ENCODE data around the gene GPANK1. TPM values are rescaled to one million over a fixed set of nuclear protein-coding genes. Genes with fewer than 3 reads are reported as not detected.
A peak's percentile ranks its signal among the peaks of the same experiment; 100 is the strongest.
"Not testable (repeated sequence)": the region's sequence is repeated elsewhere in the genome, so short reads cannot be mapped to it uniquely, and the experiment has no call there.

GPANK1 gene
- 10 to 100 TPM; 10.9 to 16.5 TPM for total RNA-seq
- polyA plus RNA-seq, result 10 to 100 TPM; 15.9 to 22.8 TPM
- long read RNA-seq, donor 1, transcript GPANK1-203 (3 exons, 1,910 nt), result major isoform, 11 of 33 reads
- long read RNA-seq, donor 1, partial matches to known transcripts, result 14 of 33 reads
- long read RNA-seq, donor 1, other reads (novel, unspliced or antisense), result 6 of 33 reads
- long read RNA-seq, donor 2, partial matches to known transcripts, result 1 of 6 reads
- long read RNA-seq, donor 2, other reads (novel, unspliced or antisense), result 2 of 6 reads

DNA sequence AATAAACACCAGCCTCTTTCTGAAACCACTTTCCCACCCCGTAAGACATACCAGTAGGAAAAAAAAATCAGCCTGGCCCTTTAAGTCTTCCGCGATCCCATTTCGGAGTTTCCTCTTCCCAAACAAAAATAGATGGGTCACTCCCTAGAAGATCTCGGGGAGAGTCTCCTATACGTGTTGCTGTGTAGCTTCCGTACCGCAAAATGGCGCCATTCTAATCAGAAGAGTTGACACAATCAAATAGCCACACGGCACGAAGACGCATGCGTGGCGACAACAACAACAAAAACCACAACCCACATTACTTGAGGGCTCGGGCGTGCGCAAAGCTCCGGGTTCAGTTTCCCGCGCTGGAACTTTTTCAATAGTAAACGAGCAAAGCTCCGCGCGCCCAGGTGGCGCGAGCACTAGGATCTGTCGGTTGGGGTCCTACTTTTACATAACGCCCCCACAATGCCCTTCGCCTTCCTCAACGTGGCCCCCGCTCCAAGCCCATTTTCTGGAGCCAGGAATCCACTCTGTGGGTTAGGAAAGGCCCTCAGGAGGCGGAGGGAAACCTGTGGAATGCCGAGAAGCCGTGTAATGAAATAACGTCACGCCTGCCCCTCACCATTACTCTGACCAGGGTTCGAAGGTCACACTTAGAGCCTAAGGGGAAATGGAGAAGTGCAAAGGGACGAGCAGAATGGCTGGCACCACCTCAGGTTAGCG lies at the start of gene GPANK1:
GPANK1 (minus strand) TSS at position 208 of the 711 bp plus-strand sequence. CDS start 519 bp downstream, outside the sequence.
- peaks cover 0 to 11% of the 10 kb centered on the region in 2 donors for H3K36me3 ChIP-seq (ENCODE audit: control insufficient read depth in 1 of 2, insufficient read depth in 2 of 2, low read length in 1 of 2)
- intact Hi-C loops (cut with DNase I), result loop anchor here in 1 of 2 donors (1.0 to 5.0 kb wide), 3 partner anchors 13 to 127 kb away; partner anchors contain the start of genes BAG6 and PRRC2A

DNA sequence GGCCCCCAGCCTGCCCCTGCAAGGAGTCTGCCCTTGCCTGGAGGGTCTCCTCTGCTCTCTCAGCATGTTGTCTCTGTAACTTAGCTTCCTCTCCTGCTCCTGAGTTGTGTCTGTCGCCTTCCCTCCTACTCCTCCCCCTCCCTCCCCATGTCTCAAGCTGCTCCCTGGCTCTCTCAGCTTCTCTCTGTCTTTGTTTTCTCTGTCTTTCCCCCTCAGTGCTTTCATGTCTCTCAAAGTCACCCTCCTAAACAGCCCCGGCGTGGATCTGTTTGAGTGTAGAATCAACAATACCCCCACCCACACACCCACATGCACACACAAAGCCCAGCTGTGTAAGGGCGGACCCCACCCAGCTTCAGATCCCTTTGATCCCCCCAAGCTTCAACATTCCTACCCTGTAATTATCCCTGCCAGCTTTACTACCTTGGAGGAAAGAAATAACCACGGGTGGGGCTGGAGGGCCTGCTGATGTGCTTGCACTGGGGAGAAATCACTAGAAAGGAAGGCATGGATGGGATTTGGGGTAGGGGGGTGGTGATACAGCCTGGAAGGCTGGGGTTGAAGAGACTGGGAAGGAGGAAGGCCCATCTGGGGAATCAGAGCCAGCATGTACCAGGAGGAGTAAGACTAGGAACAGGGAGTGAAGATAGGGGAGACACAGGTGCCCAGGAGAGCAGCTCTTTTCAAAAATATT lies 49.3 kb upstream of the GPANK1 start:
- Histone ChIP-seq H3K4me1 (ENCODE audit: control insufficient read depth in 1 of 2, insufficient read depth in 2 of 2, low read length in 2 of 2) (no peaks in the 10 kb centered on the region), H3K27ac (ENCODE audit: low read depth in 1 of 2, low read length in 2 of 2) (no peak overlapping the region), H3K4me3 (ENCODE audit: low read length in 2 of 2) (no peak overlapping the region), H3K9me3 (ENCODE audit: control insufficient read depth, low read length) (no peaks in the 10 kb centered on the region), H3K27me3 (ENCODE audit: control insufficient read depth in 1 of 2, insufficient read depth in 2 of 2, low read length in 1 of 2) (no peaks in the 10 kb centered on the region), H3K36me3 (ENCODE audit: control insufficient read depth in 1 of 2, insufficient read depth in 2 of 2, low read length in 1 of 2) (no peaks in the 10 kb centered on the region)
- ATAC-seq (ENCODE audit: low FRiP score) (no peak), DNase-seq (no peak)
- WGBS, 2 donors, result 50 to 60% methylated on average over 5 of the region's 5 CpGs
- intact Hi-C loops (cut with DNase I), result no loop called here

More for the DNA sequence above, at the start of gene GPANK1:
- WGBS, 2 donors, result 0% methylated on average over 39 of the region's 39 CpGs
- ATAC-seq (ENCODE audit: low FRiP score) (peak; percentile 87), DNase-seq (peak; percentile 94 to 95)
- H3K4me1 ChIP-seq (ENCODE audit: control insufficient read depth in 1 of 2, insufficient read depth in 2 of 2, low read length in 2 of 2), result no peaks in the 10 kb centered on the region
- peak within 1 kb of the TSS; percentile 46 to 49 for H3K4me3 ChIP-seq (ENCODE audit: low read length in 2 of 2)
- no peaks in the 10 kb centered on the region for H3K27me3 ChIP-seq (ENCODE audit: control insufficient read depth in 1 of 2, insufficient read depth in 2 of 2, low read length in 1 of 2)
- H3K27ac ChIP-seq (ENCODE audit: low read depth in 1 of 2, low read length in 2 of 2), result peak within 1 kb of the TSS; percentile 49 to 86
- H3K9me3 ChIP-seq (ENCODE audit: control insufficient read depth, low read length), result no peaks in the 10 kb centered on the region

DNA sequence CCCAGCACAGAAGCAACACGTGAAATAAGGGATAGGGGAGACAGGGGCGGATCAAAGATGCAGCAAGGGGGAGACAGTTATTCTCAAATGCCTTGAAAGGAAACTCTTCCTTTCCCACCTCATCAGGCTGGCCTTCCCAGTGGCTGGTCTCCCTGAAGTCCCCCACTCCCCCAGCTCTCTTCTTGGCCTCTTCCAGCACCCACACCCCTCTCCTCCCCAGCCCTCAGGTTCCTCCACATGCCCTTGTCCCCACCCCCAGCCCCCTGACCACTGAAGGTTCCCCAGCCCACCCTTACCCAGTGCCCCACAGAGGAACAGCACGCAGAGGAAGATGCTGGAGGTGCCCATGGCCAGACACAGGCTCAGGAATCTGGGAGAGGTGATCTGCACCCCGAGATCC lies 48.7 kb upstream of the GPANK1 start:
- no peak overlapping the region for H3K4me3 ChIP-seq (ENCODE audit: low read length in 2 of 2)
- DNase-seq, result no peak
- no peaks in the 10 kb centered on the region for H3K4me1 ChIP-seq (ENCODE audit: control insufficient read depth in 1 of 2, insufficient read depth in 2 of 2, low read length in 2 of 2)
- no peaks in the 10 kb centered on the region for H3K9me3 ChIP-seq (ENCODE audit: control insufficient read depth, low read length)
- H3K27me3 ChIP-seq (ENCODE audit: control insufficient read depth in 1 of 2, insufficient read depth in 2 of 2, low read length in 1 of 2), result no peaks in the 10 kb centered on the region
- 66 to 73% methylated on average over 4 of the region's 4 CpGs for WGBS, 2 donors
- ATAC-seq (ENCODE audit: low FRiP score), result no peak
- no peak overlapping the region for H3K27ac ChIP-seq (ENCODE audit: low read depth in 1 of 2, low read length in 2 of 2)
- intact Hi-C loops (cut with DNase I), result no loop called here
- no peaks in the 10 kb centered on the region for H3K36me3 ChIP-seq (ENCODE audit: control insufficient read depth in 1 of 2, insufficient read depth in 2 of 2, low read length in 1 of 2)

DNA sequence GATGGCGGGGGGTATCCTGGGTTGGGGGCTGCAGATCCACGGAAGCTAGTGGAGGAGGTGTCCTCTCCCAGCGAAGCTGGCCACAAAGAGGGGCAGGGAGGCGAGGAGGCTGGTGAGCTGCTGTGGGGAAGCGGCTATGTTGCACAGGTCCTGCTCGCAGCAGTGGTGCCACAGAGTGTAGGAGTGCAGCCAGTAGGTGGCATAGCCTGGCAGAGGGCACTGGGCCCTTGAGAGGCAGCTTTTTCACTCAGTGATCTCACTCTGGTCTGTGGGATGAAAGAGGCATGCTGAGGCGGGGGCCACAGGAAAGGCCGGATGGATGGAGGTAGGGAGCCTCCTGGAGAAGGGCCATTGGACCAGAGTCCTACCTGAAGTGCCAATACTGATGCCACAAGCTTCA lies 47.5 kb upstream of the GPANK1 start:
- Histone ChIP-seq H3K4me3 (ENCODE audit: low read length in 2 of 2) (no peak overlapping the region), H3K4me1 (ENCODE audit: control insufficient read depth in 1 of 2, insufficient read depth in 2 of 2, low read length in 2 of 2) (no peaks in the 10 kb centered on the region), H3K36me3 (ENCODE audit: control insufficient read depth in 1 of 2, insufficient read depth in 2 of 2, low read length in 1 of 2) (no peaks in the 10 kb centered on the region), H3K27ac (ENCODE audit: low read depth in 1 of 2, low read length in 2 of 2) (no peak overlapping the region), H3K27me3 (ENCODE audit: control insufficient read depth in 1 of 2, insufficient read depth in 2 of 2, low read length in 1 of 2) (no peaks in the 10 kb centered on the region), H3K9me3 (ENCODE audit: control insufficient read depth, low read length) (no peaks in the 10 kb centered on the region)
- ATAC-seq (ENCODE audit: low FRiP score), result peak; percentile 43
- intact Hi-C loops (cut with DNase I), result no loop called here
- no peak for DNase-seq
- 61 to 80% methylated on average over 8 of the region's 8 CpGs for WGBS, 2 donors

DNA sequence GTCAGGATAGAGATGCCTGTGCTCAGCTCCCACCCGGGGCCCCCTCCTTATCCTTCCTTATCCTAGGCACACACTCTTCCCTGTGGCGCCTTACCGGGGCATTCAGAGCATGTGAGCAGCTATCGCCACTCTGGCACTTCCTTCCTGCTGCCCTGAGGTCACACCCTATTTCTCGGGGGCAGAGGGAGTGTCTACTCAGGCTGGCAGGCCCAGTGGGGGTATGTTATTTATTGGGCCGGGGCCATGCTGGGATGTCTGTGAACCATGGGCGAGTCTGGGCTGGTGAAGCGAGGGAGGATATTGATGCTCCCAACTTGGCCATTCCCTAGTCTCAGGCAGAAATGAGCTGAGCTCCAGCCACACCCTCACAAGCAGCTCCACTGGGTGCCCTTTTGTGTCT lies 46.4 kb upstream of the GPANK1 start:
- ATAC-seq (ENCODE audit: low FRiP score), result no peak
- H3K27me3 ChIP-seq (ENCODE audit: control insufficient read depth in 1 of 2, insufficient read depth in 2 of 2, low read length in 1 of 2), result no peaks in the 10 kb centered on the region
- WGBS, 2 donors, result 65 to 67% methylated on average over 8 of the region's 8 CpGs
- intact Hi-C loops (cut with DNase I), result no loop called here
- H3K36me3 ChIP-seq (ENCODE audit: control insufficient read depth in 1 of 2, insufficient read depth in 2 of 2, low read length in 1 of 2), result no peaks in the 10 kb centered on the region
- H3K4me1 ChIP-seq (ENCODE audit: control insufficient read depth in 1 of 2, insufficient read depth in 2 of 2, low read length in 2 of 2), result no peaks in the 10 kb centered on the region
- no peak overlapping the region for H3K4me3 ChIP-seq (ENCODE audit: low read length in 2 of 2)
- H3K9me3 ChIP-seq (ENCODE audit: control insufficient read depth, low read length), result no peaks in the 10 kb centered on the region
- DNase-seq, result no peak
- H3K27ac ChIP-seq (ENCODE audit: low read depth in 1 of 2, low read length in 2 of 2), result no peak overlapping the region

DNA sequence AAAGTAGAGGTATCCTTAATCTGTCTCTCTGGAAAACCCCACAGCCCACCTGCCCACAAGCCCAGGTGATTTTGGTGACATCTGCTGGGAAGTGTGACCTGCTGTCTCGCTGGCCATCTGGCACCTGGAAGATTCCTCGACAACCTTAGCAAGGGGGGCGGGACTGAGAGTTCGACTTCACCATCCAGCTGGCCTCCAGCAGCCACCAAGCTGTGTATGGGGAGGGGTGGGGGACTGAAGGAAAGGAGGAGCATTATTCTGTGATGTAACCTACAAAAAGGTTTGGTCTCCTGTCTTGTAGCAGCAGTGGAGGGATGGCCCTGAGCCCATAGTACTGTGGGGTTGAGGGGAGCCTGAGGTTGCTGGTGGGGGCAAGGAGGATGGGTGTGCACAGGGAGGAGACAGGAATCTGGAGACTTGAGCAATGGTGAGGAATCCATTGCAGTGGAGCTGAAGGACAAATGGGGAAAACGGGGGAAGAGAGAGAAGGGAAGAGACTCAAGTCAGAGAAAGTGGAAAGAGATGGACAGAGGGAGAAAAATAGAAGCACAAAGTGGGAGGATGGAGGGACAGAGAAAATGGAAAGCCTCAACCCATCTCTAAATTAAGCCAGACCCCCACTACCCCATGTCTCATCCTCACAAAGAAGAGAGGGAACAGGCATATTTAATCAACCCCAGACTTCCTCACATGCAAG lies 45.9 kb upstream of the GPANK1 start:
- 47 to 60% methylated on average over 5 of the region's 5 CpGs for WGBS, 2 donors
- ATAC-seq (ENCODE audit: low FRiP score) (no peak), DNase-seq (no peak)
- no peak overlapping the region for H3K4me3 ChIP-seq (ENCODE audit: low read length in 2 of 2)
- no peaks in the 10 kb centered on the region for H3K4me1 ChIP-seq (ENCODE audit: control insufficient read depth in 1 of 2, insufficient read depth in 2 of 2, low read length in 2 of 2)
- H3K27me3 ChIP-seq (ENCODE audit: control insufficient read depth in 1 of 2, insufficient read depth in 2 of 2, low read length in 1 of 2), result no peaks in the 10 kb centered on the region
- intact Hi-C loops (cut with DNase I), result no loop called here
- H3K27ac ChIP-seq (ENCODE audit: low read depth in 1 of 2, low read length in 2 of 2), result no peak overlapping the region
- H3K36me3 ChIP-seq (ENCODE audit: control insufficient read depth in 1 of 2, insufficient read depth in 2 of 2, low read length in 1 of 2), result no peaks in the 10 kb centered on the region
- no peaks in the 10 kb centered on the region for H3K9me3 ChIP-seq (ENCODE audit: control insufficient read depth, low read length)

DNA sequence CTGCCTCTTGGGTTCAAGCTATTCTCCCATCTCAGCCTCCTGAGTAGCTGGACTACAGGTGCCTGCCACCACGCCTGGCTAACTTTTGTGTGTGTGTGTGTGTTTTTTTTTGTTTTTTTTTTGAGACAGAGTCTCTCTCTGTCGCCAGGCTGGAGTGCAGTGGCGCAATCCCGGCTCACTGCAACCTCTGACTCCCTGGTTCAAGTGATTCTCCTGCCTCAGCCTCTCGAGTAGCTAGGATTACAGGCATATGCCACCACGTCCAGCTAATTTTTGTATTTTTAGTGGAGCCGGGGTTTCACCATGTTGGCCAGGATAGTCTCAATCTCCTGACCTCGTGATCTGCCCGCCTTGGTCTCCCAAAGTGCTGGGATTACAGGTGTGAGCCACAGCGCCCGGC lies 44.4 kb upstream of the GPANK1 start:
- intact Hi-C loops (cut with DNase I); H3K9me3 ChIP-seq (ENCODE audit: control insufficient read depth, low read length); H3K36me3 ChIP-seq (ENCODE audit: control insufficient read depth in 1 of 2, insufficient read depth in 2 of 2, low read length in 1 of 2); H3K4me1 ChIP-seq (ENCODE audit: control insufficient read depth in 1 of 2, insufficient read depth in 2 of 2, low read length in 2 of 2); H3K27ac ChIP-seq (ENCODE audit: low read depth in 1 of 2, low read length in 2 of 2); ATAC-seq (ENCODE audit: low FRiP score); H3K27me3 ChIP-seq (ENCODE audit: control insufficient read depth in 1 of 2, insufficient read depth in 2 of 2, low read length in 1 of 2); H3K4me3 ChIP-seq (ENCODE audit: low read length in 2 of 2); DNase-seq: not testable (repeated sequence)
- 89 to 92% methylated on average over 11 of the region's 11 CpGs for WGBS, 2 donors

DNA sequence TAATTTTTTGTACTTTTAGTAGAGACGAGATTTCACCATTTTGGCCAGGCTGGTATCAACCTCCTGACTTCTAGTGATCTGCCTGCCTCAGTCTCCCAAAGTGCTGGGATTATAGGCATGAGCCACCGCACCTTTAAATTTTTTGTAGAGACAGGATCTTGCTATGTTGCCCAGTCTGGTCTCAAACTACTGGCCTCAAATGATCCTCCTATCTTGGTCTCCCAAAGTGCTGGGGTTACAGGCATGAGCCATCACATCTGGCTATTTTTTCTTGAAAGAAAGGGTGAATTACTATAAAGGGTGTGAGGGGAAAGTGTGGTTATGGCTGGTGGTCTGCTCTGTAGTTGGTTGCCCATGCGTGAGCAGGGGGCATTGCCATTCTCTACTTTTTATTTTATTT lies 43.4 kb upstream of the GPANK1 start:
- no peaks in the 10 kb centered on the region for H3K4me1 ChIP-seq (ENCODE audit: control insufficient read depth in 1 of 2, insufficient read depth in 2 of 2, low read length in 2 of 2)
- H3K27ac ChIP-seq (ENCODE audit: low read depth in 1 of 2, low read length in 2 of 2), result no peak overlapping the region
- no peak overlapping the region for H3K4me3 ChIP-seq (ENCODE audit: low read length in 2 of 2)
- WGBS, 2 donors, result 94 to 96% methylated on average over 3 of the region's 3 CpGs
- H3K27me3 ChIP-seq (ENCODE audit: control insufficient read depth in 1 of 2, insufficient read depth in 2 of 2, low read length in 1 of 2), result no peaks in the 10 kb centered on the region
- intact Hi-C loops (cut with DNase I), result no loop called here
- no peaks in the 10 kb centered on the region for H3K9me3 ChIP-seq (ENCODE audit: control insufficient read depth, low read length)
- no peaks in the 10 kb centered on the region for H3K36me3 ChIP-seq (ENCODE audit: control insufficient read depth in 1 of 2, insufficient read depth in 2 of 2, low read length in 1 of 2)
- ATAC-seq (ENCODE audit: low FRiP score) (no peak), DNase-seq (no peak)
